Activated naive CD8-positive, alpha-beta T cell treated with anti-CD3 and anti-CD28 coated beads for 36 hours (primary cell): Measurements from ENCODE around the gene PHF1. TPM values are rescaled to one million over a fixed set of nuclear protein-coding genes. Genes with fewer than 3 reads are reported as not detected.

Source experiments
- total RNA-seq, 2 experiments: library from RNA; stranded (reverse); gene quantifications; one replicate each; pipeline ENCODE4 v1.2.3, GENCODE V29; 2021

PHF1 gene
- total RNA-seq, 2 experiments from 2014 or later = 23.5 to 26.0 TPM

Other genes starting within 250 kb of the PHF1 start
- 1 to 10 TPM; 1.0 to 1.1 TPM for gene COL11A2, start 218.5 kb upstream of the PHF1 start, total RNA-seq
- 10 to 100 TPM; 40.4 to 42.1 TPM for gene RXRB, start 210.3 kb upstream of the PHF1 start, total RNA-seq
- 10 to 100 TPM; 51.0 to 55.6 TPM for gene SLC39A7, start 210.1 kb upstream of the PHF1 start, total RNA-seq
- 10 to 100 TPM; 31.1 to 32.6 TPM for gene HSD17B8, start 206.4 kb upstream of the PHF1 start, total RNA-seq
- 10 to 100 TPM; 35.3 to 35.8 TPM for gene RING1, start 202.5 kb upstream of the PHF1 start, total RNA-seq
- 10 to 100 TPM; 43.4 to 44.6 TPM for gene VPS52, start 139.1 kb upstream of the PHF1 start, total RNA-seq
- gene RPS18, start 138.9 kb upstream of the PHF1 start, total RNA-seq = 1,000 to 10,000 TPM; 3,940 to 3,999 TPM
- 1 to 10 TPM; 1.8 to 2.1 TPM for gene B3GALT4, start 133.9 kb upstream of the PHF1 start, total RNA-seq
- gene WDR46, start 121.8 kb upstream of the PHF1 start, total RNA-seq = 100 to 1,000 TPM; 105 to 107 TPM
- gene PFDN6, start 121.4 kb upstream of the PHF1 start, total RNA-seq = 100 to 1,000 TPM; 106 to 107 TPM
- gene RGL2, start 112.1 kb upstream of the PHF1 start, total RNA-seq = 10 to 100 TPM; 15.0 to 17.7 TPM
- gene TAPBP, start 96.9 kb upstream of the PHF1 start, total RNA-seq = 100 to 1,000 TPM; 201 to 204 TPM
- 1 to 10 TPM; 4.5 to 4.6 TPM for gene ZBTB22, start 93.3 kb upstream of the PHF1 start, total RNA-seq
- gene DAXX, start 88.1 kb upstream of the PHF1 start, total RNA-seq = 10 to 100 TPM; 84.8 to 94.3 TPM
- gene KIFC1, start 19.2 kb upstream of the PHF1 start, total RNA-seq = 10 to 100 TPM; 74.1 to 76.9 TPM
- gene CUTA, start 7.1 kb downstream of the PHF1 start, total RNA-seq = 100 to 1,000 TPM; 125 to 126 TPM
- gene SYNGAP1, start 9.1 kb downstream of the PHF1 start, total RNA-seq = 10 to 100 TPM; 26.4 to 29.3 TPM
- 10 to 100 TPM; 11.3 to 11.7 TPM for gene ZBTB9, start 43.6 kb downstream of the PHF1 start, total RNA-seq
- 10 to 100 TPM; 32.0 to 34.3 TPM for gene BAK1, start 169.3 kb downstream of the PHF1 start, total RNA-seq
- gene ITPR3, start 210.3 kb downstream of the PHF1 start, total RNA-seq = 10 to 100 TPM; 35.5 to 36.6 TPM